HG03060 (cell line): ENCODE measurements around the gene TMEM50A.
"Not testable (repeated sequence)": the region's sequence is repeated elsewhere in the genome, so short reads cannot be mapped to it uniquely, and the experiment has no call there.

ENCODE experiments used
- ATAC-seq: cut with Tn5 transposase; IDR thresholded peaks from one replicate; pipeline ENCODE4 v1.9.1; 2021; ENCODE audit warnings: low read depth, moderate number of reproducible peaks; ENCODE audit not compliant: unreplicated experiment

The TMEM50A gene

DNA sequence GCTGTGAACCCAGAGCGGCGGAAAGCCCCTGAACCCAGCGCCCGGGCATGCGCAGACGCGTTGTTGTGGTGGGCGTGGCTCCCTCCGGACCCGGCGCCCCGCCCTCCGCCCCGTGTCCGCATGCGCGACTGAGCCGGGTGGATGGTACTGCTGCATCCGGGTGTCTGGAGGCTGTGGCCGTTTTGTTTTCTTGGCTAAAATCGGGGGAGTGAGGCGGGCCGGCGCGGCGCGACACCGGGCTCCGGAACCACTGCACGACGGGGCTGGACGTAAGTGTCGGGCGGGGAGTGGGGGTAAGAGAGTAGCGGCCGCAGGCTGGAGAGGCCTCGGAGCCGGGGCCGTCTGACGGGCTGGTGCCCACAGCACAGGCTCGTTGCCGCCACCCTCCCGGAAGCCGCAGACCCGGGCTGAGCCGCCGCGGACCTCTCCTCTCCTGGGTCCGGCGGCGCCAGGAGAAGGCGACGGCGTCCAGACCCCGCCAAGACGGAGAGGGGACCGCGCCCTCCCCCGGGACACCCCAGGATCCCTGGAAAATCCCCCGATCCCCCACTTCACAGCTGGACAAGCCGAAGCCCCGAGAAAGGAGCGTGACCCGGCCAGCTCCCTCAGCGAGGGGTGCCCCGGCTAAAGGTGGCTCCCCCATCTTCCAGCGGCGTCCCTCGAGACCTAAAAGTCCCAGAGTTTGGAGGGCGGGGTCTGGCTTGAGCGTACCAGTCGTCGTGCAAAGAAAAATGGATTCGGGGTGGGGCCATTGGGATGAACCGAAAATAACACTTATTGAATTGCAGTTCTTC, at the start of gene TMEM50A:
TSS of gene TMEM50A (plus strand) at position 147 of the 794 bp plus-strand sequence. CDS start 2,153 bp downstream, outside the sequence.
- peak; percentile 22 for ATAC-seq

DNA sequence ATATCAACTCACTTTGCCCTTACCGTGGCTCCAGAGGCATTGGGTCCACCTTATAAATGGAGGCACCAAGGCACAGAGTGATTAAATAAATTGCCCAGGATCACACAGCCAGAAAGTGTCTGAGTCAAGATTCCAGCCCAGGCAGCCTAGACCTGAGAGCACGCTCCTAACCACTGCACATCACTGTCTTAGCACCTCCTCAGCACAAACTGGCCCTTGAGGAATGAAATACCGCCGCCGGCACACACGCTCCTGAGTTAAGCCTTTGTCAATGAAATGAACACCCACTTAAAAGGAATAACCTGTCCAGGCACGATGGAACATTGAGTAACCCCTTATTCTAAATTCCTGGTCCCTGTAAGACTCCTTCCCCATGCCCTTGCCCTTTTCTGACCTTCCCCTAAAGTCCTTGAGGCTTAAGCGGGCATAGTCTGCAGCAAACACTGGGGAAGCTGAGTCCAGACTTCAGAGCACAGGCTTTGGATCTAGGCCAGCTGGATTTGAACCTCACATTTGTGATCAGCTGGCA, 49.5 kb upstream of the TMEM50A start:
- ATAC-seq, result not testable (repeated sequence)

DNA sequence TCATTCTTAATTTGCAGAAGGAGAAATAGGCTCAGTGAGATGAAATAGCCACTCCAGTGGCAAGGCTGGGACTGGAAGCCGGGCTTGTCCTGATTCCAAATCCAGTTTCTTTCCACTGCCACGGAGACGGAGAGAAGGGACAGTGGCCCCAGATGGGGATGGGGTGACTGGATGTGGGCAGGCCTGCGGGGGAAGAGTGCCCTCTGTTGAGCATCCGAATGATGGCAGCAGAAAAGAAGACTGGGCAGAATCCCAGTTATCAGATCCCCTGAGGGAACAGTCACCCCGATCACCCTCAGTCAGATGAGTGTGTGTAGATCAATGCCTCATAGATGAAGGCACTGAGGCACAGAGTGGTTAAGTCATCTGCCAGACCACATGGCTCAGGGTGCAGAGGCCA, 48.1 kb upstream of the TMEM50A start:
- not testable (repeated sequence) for ATAC-seq

DNA sequence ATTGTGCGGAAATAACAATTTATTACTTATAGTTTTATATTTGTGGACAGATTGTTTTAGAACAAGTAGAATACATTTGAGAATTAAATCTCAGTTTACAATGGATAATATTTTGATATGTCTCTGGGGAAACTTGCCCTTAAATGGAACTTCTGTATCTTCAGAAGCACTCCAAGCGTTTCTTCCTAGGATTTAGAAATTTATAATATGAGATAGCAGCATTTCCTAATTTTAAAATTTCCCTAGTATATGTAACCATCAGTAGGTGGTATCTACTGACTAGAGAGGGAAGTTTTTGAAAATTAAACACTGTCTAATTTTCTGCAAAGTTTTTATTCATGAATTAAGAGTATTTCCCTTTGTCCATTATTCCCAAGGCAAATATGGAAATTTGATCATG, 44.7 kb upstream of the TMEM50A start:
- ATAC-seq, result not testable (repeated sequence)

DNA sequence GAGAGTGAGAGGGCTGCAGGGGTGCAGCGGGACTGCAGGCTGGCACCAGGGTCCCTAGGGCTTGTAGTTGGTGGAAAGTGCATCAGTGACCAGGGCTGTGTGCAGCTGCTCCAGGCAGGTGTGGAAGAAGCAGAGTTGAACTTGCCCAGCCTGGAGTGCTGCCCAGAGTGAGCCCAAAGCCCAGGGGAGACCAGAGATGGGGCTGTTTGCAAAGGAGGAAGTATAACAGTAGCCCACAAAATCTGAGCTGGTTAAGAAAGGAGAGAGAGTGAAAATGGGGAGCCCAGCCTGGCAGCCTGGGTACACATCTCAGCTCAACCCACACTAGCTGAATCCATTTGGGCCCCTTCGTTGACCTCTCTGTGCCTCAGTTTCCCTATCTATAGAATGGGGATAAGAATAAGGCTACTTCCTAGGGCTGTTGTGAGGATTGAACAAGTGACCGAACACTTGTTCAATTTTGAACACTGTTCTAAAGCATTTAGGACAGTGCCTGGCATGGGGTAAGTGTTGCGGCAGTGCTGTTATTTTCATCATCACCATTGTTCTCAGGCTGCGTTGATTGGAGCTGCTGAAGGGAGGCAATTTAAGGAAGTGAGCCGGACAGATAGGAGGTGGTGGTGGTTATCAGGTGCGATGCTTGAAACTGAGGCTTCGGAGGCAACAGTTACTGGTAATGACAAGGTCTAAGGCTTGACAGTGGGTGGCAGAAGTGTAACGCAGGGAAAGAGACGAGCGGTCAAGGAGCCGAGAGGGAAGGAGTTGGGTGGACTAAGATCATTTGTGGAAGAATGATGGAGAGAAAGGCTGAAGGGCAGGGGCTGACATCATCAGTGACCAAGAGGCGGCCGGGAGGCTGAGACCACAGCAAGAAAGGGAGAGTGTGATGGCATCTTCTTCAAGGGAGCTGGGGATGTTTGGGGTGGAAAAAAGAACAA, 43.0 kb upstream of the TMEM50A start:
- not testable (repeated sequence) for ATAC-seq

DNA sequence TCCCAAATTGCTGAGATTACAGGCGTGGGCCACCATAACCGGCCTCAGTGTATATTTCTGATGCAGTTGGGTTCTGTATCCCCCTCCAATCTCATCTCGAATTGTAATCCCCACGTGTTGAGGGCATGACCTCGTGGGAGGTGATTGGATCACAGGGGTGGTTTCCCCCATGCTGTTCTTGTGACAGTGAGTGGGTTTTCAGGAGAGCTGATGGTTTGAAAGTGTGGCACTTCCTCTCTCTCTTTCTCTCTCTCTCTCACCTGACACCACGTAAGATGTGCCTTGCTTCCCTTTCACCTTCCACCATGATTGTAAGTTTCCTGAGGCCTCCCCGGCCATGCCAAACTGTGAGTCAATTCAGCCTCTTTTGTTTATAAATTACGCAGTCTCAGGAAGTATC, 41.6 kb upstream of the TMEM50A start:
- ATAC-seq, result not testable (repeated sequence)

DNA sequence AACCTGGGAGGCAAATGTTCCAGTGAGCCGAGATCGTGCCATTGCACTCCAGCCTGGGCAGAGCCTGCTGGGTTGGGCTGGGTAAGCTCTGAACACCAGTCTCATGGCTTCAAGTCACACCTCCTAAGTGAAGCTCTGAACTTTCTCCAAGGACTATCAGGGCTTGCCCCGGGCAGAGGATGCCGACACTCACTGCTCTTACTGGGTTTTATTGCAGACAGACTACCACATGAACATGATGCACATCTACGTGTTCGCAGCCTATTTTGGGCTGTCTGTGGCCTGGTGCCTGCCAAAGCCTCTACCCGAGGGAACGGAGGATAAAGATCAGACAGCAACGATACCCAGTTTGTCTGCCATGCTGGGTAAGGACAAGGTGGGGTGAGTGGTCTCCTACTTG, 37.4 kb upstream of the TMEM50A start:
- not testable (repeated sequence) for ATAC-seq

DNA sequence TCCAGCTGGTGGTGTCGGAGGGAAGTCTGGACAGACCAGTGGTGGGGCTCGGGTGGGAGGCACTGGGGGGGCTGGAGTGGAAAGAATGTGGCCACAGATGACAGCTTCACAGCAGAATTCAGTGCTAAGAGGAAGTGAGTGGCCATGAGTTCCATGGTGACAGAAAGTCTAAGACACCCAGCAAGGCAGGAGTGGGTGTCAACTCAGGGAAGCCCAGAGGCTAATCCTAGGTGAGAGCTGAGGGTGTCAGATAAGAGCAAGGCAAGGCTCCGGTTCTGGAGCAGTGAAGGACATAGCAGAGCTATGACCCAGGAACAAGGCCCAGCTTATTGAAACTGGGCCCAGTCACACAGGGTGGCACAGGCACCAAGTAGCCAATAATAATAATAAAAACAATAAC, 35.8 kb upstream of the TMEM50A start:
- ATAC-seq, result not testable (repeated sequence)

DNA sequence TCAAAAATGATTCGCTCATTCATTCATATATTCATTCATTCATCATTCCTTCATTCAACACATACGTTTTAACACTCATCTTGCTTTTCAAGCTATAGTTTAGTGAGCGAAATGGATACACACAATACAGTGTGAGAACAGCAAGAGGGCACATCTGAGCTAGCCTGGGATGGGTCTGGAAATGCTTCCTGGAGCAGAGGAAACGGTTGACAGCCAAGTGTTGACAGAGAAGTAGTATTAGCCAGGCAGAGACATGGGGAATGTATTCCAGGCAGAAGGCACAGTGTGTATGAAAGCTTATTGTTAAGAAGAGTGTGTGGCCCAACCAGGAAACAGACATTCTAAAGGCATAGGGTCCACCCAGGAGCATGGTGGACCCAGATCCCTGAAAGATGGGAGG, 33.2 kb upstream of the TMEM50A start:
- not testable (repeated sequence) for ATAC-seq

DNA sequence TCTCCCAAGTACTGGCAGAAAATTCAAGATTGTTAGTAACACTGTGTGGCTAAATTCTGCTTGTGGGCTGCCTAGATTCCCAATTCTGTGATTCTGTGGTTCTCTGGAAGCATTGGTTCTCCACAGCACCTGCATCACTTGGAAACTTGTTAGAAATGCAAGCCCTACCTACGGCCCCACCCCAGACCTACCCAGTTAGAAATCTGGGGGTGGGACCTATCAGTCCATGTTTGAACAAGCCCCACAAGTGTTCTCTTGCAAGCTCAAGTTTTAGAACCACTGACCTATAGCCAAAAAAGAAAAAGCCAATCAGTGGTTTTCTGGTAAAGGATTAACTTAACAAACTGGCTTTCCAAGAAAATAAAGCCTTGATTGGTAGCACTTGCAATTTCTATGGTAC, 30.0 kb upstream of the TMEM50A start:
- ATAC-seq, result not testable (repeated sequence)

DNA sequence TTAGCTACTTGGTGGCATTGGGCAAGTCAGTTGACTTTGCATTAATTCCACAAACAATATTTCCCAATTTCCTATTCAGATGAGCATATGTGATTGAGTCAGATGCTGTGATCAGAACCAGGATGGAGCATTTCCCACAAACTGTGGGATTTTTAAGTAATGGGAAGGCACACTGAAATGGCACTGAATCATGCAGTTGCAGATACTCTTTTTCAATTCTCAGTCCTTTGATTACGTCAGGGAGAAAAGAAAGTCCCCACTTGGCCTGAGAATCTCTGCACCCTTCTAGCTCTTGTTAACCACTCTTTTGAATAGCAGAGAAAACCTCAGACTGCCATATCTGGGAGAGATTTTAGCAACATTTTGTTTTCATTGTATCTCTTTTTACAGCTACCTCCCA, 29.0 kb upstream of the TMEM50A start:
- ATAC-seq, result not testable (repeated sequence)

DNA sequence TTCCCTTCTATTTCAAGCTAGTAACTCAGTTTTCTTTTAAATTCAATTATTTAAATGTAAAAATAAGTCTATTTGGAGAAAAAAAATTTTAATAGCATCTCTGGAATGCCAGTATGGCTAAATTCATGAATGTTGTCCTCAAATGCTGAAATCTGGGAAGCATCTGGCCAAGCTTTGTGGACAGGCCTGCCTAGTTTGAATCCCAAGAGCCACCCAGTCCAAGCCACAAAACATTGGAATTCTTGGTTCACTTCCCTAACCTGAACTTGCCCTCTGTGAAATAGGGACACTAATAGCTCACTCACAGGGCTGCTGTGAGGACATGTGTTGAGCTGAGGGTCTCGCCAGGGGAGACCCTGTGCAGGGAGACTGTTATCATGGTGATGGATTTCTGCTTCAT, 28.6 kb upstream of the TMEM50A start:
- ATAC-seq, result not testable (repeated sequence)

DNA sequence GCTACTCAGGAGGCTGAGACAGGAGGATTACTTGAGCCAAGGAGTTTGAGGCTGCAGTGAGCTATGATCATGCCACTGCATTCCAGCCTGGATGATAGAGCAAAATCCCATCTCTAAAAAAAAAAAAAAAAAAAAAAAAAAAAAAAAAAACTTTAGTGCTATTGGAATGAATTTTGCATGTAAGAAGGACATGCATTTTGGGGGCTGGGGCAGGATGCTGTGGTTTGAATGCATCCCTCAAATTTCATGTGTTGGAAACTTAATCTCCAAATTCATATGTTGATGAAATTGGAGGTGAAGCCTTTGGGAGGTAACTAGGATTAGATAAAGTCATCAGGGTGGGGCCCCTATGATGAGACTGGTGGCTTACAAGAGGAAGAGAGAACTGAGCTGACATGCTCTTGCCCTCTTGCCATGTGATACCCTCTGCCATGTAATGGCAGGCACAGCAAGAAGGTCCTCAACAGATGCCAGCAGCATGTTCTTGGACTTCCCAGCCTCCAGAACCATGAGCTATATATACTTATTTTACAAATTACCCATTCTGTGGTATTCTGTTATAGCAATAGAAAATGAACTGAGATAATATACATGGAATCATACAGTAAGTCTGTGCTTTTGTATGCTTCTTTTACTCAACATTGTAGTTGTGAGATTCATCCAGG, 25.2 kb upstream of the TMEM50A start:
- not testable (repeated sequence) for ATAC-seq

DNA sequence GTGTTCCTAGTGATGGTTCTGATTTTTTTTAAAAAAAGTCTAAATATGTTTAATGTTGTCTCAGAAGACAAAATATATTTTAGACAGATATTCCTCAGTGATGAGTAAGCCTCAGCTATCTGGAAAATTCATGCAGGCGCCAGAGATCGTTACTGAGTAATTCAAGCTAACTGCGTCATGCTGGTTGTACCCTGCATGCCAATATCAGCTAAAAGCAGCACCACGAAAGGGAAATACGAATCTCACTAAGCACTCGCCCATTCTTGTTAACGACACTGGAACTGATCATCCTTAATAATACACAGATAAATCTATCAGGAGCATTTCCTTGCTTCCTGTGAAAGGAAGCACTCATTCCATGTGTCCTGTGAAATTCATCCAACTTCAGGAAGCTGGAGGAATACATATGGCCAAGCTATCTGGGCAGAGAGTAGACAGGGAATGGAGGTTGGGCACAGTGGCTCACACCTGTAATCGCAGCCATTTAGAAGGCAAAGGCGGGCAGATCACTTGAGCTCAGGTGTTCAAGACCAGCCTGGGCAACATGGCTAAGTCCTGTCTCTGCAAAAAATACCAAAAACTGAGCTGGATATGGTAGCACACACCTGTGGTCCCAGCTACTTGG, 17.7 kb upstream of the TMEM50A start:
- ATAC-seq, result not testable (repeated sequence)

DNA sequence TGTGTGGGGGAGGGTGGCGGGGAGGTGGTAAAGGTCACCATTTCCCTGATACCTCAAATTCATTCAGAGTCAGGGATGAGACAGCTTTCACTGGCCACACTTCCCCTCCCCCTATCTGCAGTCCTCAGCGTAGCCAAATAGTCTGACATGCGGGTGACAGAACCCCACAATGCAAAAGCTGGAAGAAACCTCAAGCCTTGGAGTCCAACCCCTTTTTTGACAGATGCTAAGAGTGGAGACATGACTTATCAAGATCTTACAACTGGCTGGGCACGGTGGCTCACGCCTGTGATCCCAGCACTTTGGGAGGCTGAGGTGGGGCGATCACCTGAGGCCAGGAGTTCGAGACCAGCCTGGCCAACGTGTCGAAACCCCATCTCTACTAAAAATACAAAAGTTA, 16.0 kb upstream of the TMEM50A start:
- not testable (repeated sequence) for ATAC-seq

DNA sequence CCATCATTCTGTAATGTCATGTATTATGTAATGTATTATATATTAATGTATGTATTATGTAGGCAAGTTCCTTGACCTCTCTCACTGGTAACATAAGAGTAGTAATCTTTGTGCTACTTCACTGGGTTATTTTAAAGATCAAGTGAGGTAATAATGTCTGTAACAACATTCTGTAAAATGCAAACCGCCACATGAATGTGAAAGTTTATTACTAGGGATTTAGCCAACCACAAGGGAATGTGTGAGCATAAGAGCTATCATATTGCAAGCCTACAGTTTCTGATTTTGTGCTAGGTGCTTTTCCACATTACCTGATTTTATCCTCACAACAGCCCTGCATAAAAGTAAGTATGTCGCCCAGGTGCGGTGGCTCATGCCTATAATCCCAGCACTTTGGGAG, 13.7 kb upstream of the TMEM50A start:
- not testable (repeated sequence) for ATAC-seq

DNA sequence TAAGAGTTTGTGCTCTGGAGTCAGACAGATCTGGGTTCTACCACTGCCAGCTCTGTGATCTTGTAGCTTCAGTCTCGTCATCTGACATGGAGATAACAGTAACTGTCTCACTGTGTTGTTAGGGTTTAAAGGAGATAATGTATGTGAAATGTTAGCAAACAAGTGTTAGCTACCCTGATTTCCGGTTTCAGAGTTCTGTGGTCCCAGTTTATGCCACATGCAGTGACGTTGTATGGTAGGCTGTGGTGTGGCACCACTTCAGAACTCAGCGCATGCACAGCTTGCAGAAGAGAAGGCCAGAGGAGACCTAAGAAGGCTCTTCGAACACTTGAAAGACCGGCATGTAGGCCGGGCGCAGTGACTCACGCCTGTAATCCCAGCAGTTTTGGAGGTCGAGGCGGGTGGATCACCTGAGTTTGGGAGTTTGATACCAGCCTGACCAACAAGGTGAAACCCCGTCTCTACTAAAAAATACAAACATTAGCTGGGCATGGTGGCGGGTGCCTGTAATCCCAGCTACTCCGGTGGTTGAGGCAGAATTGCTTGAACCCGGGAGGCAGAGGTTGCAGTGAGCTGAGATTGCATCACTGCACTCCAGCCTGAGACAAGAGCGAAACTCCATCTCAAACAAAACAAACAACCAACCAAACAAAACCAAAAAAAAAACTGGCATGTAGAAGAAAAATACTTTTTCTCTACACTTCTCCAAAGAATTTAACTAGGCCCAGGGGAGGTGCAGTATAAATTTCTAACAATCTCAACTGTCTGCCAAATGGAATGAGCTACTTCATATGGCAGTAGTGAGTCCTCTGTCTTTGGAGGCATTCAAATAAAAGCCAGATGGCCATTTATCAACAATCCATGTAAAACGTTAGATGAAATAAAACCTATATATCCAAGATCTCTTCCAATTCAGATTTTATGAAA, 10.0 kb upstream of the TMEM50A start:
- not testable (repeated sequence) for ATAC-seq

DNA sequence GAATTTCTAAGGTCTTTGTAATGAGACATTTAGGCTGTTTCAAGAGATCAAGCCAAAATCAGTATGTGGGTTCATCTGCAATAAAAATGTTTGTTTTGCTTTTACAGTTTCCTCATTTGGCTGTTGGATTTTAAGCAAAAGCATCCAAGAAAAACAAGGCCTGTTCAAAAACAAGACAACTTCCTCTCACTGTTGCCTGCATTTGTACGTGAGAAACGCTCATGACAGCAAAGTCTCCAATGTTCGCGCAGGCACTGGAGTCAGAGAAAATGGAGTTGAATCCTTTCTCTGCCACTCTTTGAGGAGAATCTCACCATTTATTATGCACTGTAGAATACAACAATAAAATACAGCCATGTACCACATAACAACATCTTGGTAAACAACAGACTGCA, 9.3 kb upstream of the TMEM50A start:
- ATAC-seq, result not testable (repeated sequence)

DNA sequence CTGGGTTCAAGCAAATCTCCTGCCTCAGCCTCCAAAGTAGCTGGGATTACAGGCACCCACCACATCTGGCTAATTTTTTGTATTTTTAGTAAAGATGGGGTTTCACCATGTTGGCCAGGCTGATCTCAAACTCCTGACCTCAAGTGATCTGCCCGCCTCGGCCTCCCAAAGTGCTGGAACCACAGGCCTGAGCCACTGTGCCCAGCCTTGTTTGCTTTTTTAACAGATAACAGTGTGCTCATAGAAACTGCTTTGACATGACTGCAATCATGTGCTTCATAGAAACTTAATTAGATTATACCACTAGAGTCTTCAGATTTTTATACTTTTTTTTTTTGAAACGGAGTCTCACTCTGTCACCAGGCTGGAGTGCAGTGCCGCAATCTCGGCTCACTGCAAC, 8.8 kb upstream of the TMEM50A start:
- ATAC-seq, result not testable (repeated sequence)
